Kidney epithelial cell (primary cell): ENCODE data around the gene PICALM. TPM values are rescaled to one million over a fixed set of nuclear protein-coding genes. Genes with fewer than 3 reads are reported as not detected.

Experiments used
- DNase-seq: peaks from one replicate; pipeline ENCODE4 v3.0.0-alpha.2; 2010; ENCODE audit warnings: low read depth
- H3K27me3 ChIP-seq: 2 replicates; pipeline ENCODE4 v1.6.0; 2011; ENCODE audit warnings: low read length; ENCODE audit not compliant: control insufficient read depth, insufficient read depth
- H3K36me3 ChIP-seq: 2 replicates; pipeline ENCODE4 v1.5.1; 2011; ENCODE audit warnings: low read length; ENCODE audit not compliant: control insufficient read depth, insufficient read depth
- H3K4me3 ChIP-seq: 2 replicates; pipeline ENCODE4 v1.5.1; 2011; ENCODE audit warnings: low read depth, mild to moderate bottlenecking, control low read depth, low read length
- CTCF ChIP-seq: IDR thresholded peaks from 2 replicates; pipeline ENCODE4 v1.5.1; 2011; ENCODE audit warnings: mild to moderate bottlenecking, moderate library complexity, low read length, control low read depth, inconsistent platforms; ENCODE audit not compliant: insufficient read depth, poor library complexity, severe bottlenecking
- total RNA-seq: library from RNA; depleted of rRNA; stranded (reverse); fragments of >200 nt; gene quantifications from 2 replicates; pipeline ENCODE4 v1.2.3, GENCODE V29; 2015

Gene PICALM
- 291 and 294 TPM in 2 replicates for total RNA-seq

GRCh38 chr11:86068951-86069407 lies at the start of gene PICALM:
TSS of gene PICALM (minus strand) at chr11:86069084. CDS start at chr11:86068780, 304 bp downstream.
- no peaks in the 10 kb centered on the region for H3K36me3 ChIP-seq
- no peaks in the 10 kb centered on the region for H3K27me3 ChIP-seq
- no peak for TF ChIP-seq CTCF
- peak within 1 kb of the TSS; percentile 77 for H3K4me3 ChIP-seq
- DNase-seq = peak; percentile 93

- no peaks in the 10 kb centered on the region for H3K36me3 ChIP-seq
- no peak for DNase-seq
- no peaks in the 10 kb centered on the region for H3K27me3 ChIP-seq
- TF ChIP-seq CTCF = no peak
- H3K4me3 ChIP-seq = no peak overlapping the region
Measured at GRCh38 chr11:86118253-86118652, 49.4 kb upstream of the PICALM start.

GRCh38 chr11:86117712-86118063 lies 48.8 kb upstream of the PICALM start:
- no peak for DNase-seq
- H3K4me3 ChIP-seq = no peak overlapping the region
- H3K27me3 ChIP-seq = no peaks in the 10 kb centered on the region
- no peaks in the 10 kb centered on the region for H3K36me3 ChIP-seq
- TF ChIP-seq CTCF = no peak

- no peak overlapping the region for H3K4me3 ChIP-seq
- H3K36me3 ChIP-seq = no peaks in the 10 kb centered on the region
- H3K27me3 ChIP-seq = no peaks in the 10 kb centered on the region
- no peak for DNase-seq
- no peak for TF ChIP-seq CTCF
Measured at GRCh38 chr11:86117001-86117711, 48.3 kb upstream of the PICALM start.

- no peak for TF ChIP-seq CTCF
- Histone ChIP-seq H3K36me3 (no peaks in the 10 kb centered on the region), H3K27me3 (no peaks in the 10 kb centered on the region), H3K4me3 (no peak overlapping the region)
- DNase-seq = peak; percentile 79
Measured at GRCh38 chr11:86116386-86116726, 47.5 kb upstream of the PICALM start.
